OCI-LY1 (cell line): Measurements from ENCODE around the gene ZNF768.

Experiments
- H2AFZ ChIP-seq: fragments of 200-600 bp; sonication (generic), shearing (Covaris generic); 2 replicates; pipeline ENCODE4 v1.6.0; 2014; ENCODE audit warnings: antibody characterized with exemption, mild to moderate bottlenecking, low read length
- H3F3A ChIP-seq: fragments of 200-600 bp; sonication (generic), shearing (Covaris generic); 2 replicates; pipeline ENCODE4 v1.6.0; 2014; ENCODE audit warnings: mild to moderate bottlenecking, antibody characterized with exemption, low read length, moderate library complexity; ENCODE audit not compliant: insufficient read depth
- H3K27ac ChIP-seq: fragments of 200-600 bp; sonication (generic); 2 replicates; pipeline ENCODE4 v1.5.1; 2014; ENCODE audit warnings: low read length, mixed run types, mild to moderate bottlenecking, low read depth; ENCODE audit not compliant: poor library complexity, severe bottlenecking
- H3K27me3 ChIP-seq: fragments of 200-600 bp; sonication (generic); 2 replicates; pipeline ENCODE4 v1.6.0; 2014; ENCODE audit warnings: antibody characterized with exemption, mild to moderate bottlenecking, low read length, moderate library complexity; ENCODE audit not compliant: insufficient read depth
- H3K36me3 ChIP-seq: fragments of 200-600 bp; sonication (generic); 2 replicates; pipeline ENCODE4 v1.6.1; 2014; ENCODE audit warnings: mild to moderate bottlenecking, antibody characterized with exemption, low read length, moderate library complexity, mixed read lengths; ENCODE audit not compliant: insufficient read depth
- H3K4me1 ChIP-seq: fragments of 200-600 bp; sonication (generic); 2 replicates; pipeline ENCODE4 v1.5.1; 2014; ENCODE audit warnings: mild to moderate bottlenecking, low read length, moderate library complexity; ENCODE audit not compliant: insufficient read depth, severe bottlenecking
- H3K4me2 ChIP-seq: fragments of 200-600 bp; sonication (generic), shearing (Covaris generic); 2 replicates; pipeline ENCODE4 v1.6.1; 2014; ENCODE audit warnings: low read length
- H3K4me3 ChIP-seq: fragments of 200-600 bp; sonication (generic); 2 replicates; pipeline ENCODE4 v1.5.1; 2014; ENCODE audit warnings: low read length, low read depth, mild to moderate bottlenecking, mixed read lengths; ENCODE audit not compliant: poor library complexity, severe bottlenecking
- H3K79me2 ChIP-seq: fragments of 200-600 bp; shearing (Covaris generic); 2 replicates; pipeline ENCODE4 v1.6.1; 2016; ENCODE audit warnings: mixed run types, low read length, mixed read lengths; ENCODE audit not compliant: insufficient read depth
- H3K9ac ChIP-seq: fragments of 200-600 bp; sonication (generic), shearing (Covaris generic); 2 replicates; pipeline ENCODE4 v1.6.1; 2014; ENCODE audit warnings: mild to moderate bottlenecking, low read length, mixed read lengths
- H3K9me2 ChIP-seq: fragments of 200-600 bp; sonication (generic), shearing (Covaris generic); 2 replicates; pipeline ENCODE4 v1.6.1; 2014; ENCODE audit warnings: low read depth, mild to moderate bottlenecking, low read length, mixed read lengths
- H3K9me3 ChIP-seq: fragments of 200-600 bp; shearing (Covaris generic); 2 replicates; pipeline ENCODE4 v1.6.1; 2014; ENCODE audit warnings: low read length, mixed read lengths
- H4K20me1 ChIP-seq: fragments of 200-600 bp; sonication (generic), shearing (Covaris generic); 2 replicates; pipeline ENCODE4 v1.6.0; 2016; ENCODE audit warnings: mild to moderate bottlenecking, low read length; ENCODE audit not compliant: insufficient read depth
- EZH2 ChIP-seq: fragments of 200-600 bp; sonication (generic), shearing (Covaris generic); IDR thresholded peaks from 2 replicates; pipeline ENCODE4 v1.8.0; 2017; ENCODE audit warnings: borderline replicate concordance, mixed run types, mild to moderate bottlenecking, antibody characterized with exemption, low read length, moderate library complexity, mixed read lengths
- TF ChIP-seq, protein P1 (sequence below): fragments of 200-600 bp; sonication (generic), shearing (Covaris generic); IDR thresholded peaks from 2 replicates; pipeline ENCODE4 v1.5.1; 2017; ENCODE audit warnings: mild to moderate bottlenecking, antibody characterized with exemption, low read length, moderate library complexity, mixed read lengths

ZNF768 gene

DNA sequence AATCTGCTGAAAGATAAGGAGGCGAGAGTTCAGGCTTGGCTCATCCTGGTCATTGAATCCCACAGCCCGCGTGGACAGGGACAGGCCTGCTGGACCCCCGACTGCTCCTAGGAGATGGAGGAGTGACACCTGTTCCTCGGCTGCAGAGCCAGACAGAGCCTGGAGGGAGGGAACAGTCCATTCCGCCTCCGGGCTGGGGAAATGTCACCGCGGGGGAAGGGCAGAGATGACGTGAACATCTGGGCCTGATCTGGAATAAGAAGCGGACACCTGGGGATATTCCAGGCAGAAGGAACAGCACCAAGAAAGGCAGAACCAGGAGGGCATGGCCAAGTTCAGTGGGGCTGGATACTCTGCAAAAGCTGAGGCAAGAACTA lies 6.8 kb upstream of the ZNF768 start:
- H3K36me3 ChIP-seq = peaks cover 13% of the 10 kb centered on the region
- no peak overlapping the region; the same call in 1 of the 2 replicates for H3K9ac ChIP-seq
- H3K4me1 ChIP-seq = peaks cover 45% of the 10 kb centered on the region
- no peaks in the 10 kb centered on the region for H3K27me3 ChIP-seq
- no peak overlapping the region for H3K27ac ChIP-seq
- H4K20me1 ChIP-seq = no peaks in the 10 kb centered on the region
- H3K9me2 ChIP-seq = no peaks in the 10 kb centered on the region
- no peaks in the 10 kb centered on the region for H3K9me3 ChIP-seq
- TF ChIP-seq EZH2 = no peak
- TF ChIP-seq, protein P1, sequence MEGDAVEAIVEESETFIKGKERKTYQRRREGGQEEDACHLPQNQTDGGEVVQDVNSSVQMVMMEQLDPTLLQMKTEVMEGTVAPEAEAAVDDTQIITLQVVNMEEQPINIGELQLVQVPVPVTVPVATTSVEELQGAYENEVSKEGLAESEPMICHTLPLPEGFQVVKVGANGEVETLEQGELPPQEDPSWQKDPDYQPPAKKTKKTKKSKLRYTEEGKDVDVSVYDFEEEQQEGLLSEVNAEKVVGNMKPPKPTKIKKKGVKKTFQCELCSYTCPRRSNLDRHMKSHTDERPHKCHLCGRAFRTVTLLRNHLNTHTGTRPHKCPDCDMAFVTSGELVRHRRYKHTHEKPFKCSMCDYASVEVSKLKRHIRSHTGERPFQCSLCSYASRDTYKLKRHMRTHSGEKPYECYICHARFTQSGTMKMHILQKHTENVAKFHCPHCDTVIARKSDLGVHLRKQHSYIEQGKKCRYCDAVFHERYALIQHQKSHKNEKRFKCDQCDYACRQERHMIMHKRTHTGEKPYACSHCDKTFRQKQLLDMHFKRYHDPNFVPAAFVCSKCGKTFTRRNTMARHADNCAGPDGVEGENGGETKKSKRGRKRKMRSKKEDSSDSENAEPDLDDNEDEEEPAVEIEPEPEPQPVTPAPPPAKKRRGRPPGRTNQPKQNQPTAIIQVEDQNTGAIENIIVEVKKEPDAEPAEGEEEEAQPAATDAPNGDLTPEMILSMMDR = no peak
- 0 out of 2 replicates have a peak, but pooled peaks cover 4% of the 10 kb centered on the region for H3F3A ChIP-seq
- H2AFZ ChIP-seq = no peak overlapping the region
- H3K4me2 ChIP-seq = peak overlapping the region; percentile 88; the same call in 1 of the 2 replicates
- peak overlapping the region; percentile 73 for H3K4me3 ChIP-seq
- H3K79me2 ChIP-seq = no peaks in the 10 kb centered on the region

DNA sequence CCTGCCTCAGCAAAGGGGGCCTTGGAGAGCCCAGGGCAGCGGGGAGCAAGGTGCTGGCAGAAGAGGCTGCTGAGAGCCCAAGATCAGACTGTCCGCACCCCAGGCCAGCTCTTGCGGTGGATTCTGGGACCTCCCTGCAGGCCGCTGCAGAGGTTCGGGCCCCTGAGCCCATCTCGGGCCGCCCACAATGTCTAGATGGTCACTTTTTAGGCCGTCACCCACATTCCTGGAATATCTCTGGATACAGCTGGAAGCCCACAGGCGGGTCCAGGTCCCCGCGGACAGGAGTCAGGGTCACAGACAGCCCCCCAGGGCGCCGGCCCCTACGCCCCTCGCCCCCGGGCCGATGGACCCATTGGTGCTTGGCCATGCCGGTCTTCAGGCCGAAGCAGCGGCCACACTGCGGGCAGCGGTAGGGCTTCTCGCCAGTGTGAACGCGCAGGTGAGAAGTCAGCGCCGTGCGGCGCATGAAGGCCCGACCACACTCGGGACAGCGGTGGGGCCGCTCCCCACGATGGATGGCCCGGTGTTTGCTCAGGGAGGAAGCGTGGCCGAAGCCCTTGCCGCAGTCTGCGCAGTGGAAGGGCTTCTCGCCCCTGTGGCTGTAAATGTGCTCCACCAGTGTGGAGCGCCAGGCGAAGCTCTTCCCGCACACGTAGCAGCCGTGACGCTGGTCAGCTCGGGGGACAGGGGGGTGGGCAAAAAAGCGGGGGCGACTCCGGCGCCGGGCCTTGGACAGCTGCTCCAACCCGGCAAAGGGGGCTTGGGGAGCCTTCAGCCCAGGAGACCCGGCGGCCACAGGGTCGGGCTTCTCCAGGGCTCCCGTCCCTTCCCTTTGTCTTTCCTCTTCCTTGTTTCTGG lies 6.1 kb upstream of the ZNF768 start:
- H3K4me3 ChIP-seq = no peak overlapping the region
- no peaks in the 10 kb centered on the region for H3K9me2 ChIP-seq
- no peak overlapping the region for H2AFZ ChIP-seq

DNA sequence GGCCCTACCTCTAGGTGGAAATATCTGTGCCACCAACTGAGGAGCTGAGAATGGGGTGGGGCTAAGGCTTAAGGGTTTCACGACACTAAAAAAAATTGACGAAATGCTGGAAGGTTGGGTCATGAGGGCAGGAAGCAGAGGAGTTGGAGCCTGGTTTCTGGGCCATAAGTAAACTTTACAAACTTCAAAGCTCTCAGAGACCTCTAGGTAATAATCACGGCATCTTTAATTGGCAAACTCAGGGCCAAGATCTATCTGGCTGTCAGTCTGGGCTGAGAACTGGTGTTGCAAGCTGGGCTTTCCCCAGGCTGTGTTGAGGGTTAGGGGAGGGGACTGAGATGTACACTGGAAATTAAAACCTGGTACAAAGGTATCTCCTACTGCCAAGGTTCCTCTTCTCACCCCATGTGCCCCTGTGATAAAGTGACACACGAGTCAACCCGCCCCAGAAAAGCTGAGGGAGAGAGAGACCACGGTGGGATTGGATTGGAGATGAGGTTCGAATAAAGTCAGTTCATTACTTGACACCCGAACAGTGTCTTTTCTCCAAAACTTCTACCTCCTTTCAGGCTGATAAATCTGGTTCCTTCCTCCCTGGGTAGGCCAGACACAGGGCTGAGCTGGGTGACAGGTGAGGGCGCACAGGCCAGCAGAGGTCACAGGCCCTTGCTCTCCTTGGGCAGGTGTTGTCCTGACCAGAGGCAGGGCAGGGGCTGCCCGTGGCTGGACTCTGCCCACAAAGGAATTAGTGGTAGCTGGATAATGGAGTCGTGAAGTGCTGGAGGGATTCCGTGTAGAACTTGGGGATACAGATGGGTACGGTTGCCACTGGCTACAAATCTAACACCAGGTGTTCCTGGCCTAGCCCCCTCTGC lies 4.0 kb upstream of the ZNF768 start:
- Histone ChIP-seq H3F3A (peaks cover 4% of the 10 kb centered on the region; the same call in 1 of the 2 replicates), H3K27ac (peak overlapping the region; percentile 96), H3K9me3 (no peaks in the 10 kb centered on the region), H3K9me2 (no peaks in the 10 kb centered on the region), H2AFZ (no peak overlapping the region), H4K20me1 (no peaks in the 10 kb centered on the region), H3K79me2 (no peaks in the 10 kb centered on the region), H3K9ac (no peak overlapping the region), H3K36me3 (peaks cover 13% of the 10 kb centered on the region), H3K27me3 (no peaks in the 10 kb centered on the region), H3K4me2 (no peak overlapping the region), H3K4me1 (peaks cover 49% of the 10 kb centered on the region), H3K4me3 (no peak overlapping the region)
- no peak for TF ChIP-seq EZH2
- TF ChIP-seq, protein P1 = no peak

More for the DNA sequence above, 6.1 kb upstream of the ZNF768 start:
- Histone ChIP-seq H3K27ac (no peak overlapping the region), H3K4me2 (no peak overlapping the region), H3K36me3 (peaks cover 13% of the 10 kb centered on the region), H3K9ac (no peak overlapping the region), H3K4me1 (peaks cover 51% of the 10 kb centered on the region), H3K27me3 (no peaks in the 10 kb centered on the region), H3K79me2 (no peaks in the 10 kb centered on the region), H3F3A (peaks cover 4% of the 10 kb centered on the region; the same call in 1 of the 2 replicates), H3K9me3 (no peaks in the 10 kb centered on the region), H4K20me1 (no peaks in the 10 kb centered on the region)
- no peak for TF ChIP-seq EZH2
- TF ChIP-seq, protein P1 = no peak
